GM12891 (cell line): ENCODE data around the gene AKIRIN1.

Experiments
- PAX5 ChIP-seq: IDR thresholded peaks from 2 replicates; pipeline ENCODE4 v1.6.1; 2011; ENCODE audit warnings: low read length, moderate library complexity, mild to moderate bottlenecking; ENCODE audit not compliant: insufficient read depth, severe bottlenecking
- POLR2A ChIP-seq: IDR thresholded peaks from 2 replicates; pipeline ENCODE4 v1.6.1; 2011; ENCODE audit warnings: low read depth, low read length, control low read depth
- POLR2AphosphoS5 ChIP-seq: IDR thresholded peaks from 2 replicates; pipeline ENCODE4 v1.6.1; 2011; ENCODE audit warnings: low read depth, low read length, control low read depth
- POU2F2 ChIP-seq: IDR thresholded peaks from 2 replicates; pipeline ENCODE4 v1.6.1; 2011; ENCODE audit warnings: low read depth, mild to moderate bottlenecking, control low read depth, low read length, moderate library complexity
- SPI1 ChIP-seq: IDR thresholded peaks from 2 replicates; pipeline ENCODE4 v1.6.1; 2011; ENCODE audit warnings: low read depth, low read length, control low read depth
- TAF1 ChIP-seq: IDR thresholded peaks from 2 replicates; pipeline ENCODE4 v1.6.1; 2011; ENCODE audit warnings: low read depth, low read length, control low read depth

GRCh38 chr1:38964140-38964548 is 26.9 kb upstream of the AKIRIN1 start:
- no peak for TF ChIP-seq POLR2A
- TF ChIP-seq POLR2AphosphoS5 = no peak
- TF ChIP-seq SPI1 = no peak
- TF ChIP-seq TAF1 = no peak
- no peak for TF ChIP-seq POU2F2
- TF ChIP-seq PAX5 = no peak
